ENCODE results near the gene EFNB2.

EFNB2 gene

GRCh38 chr13:106481919-106482318 lies 53.5 kb downstream of the EFNB2 start:
- no peak for DNase-seq

- no peak for DNase-seq
Observed at GRCh38 chr13:106480351-106480910, 55.0 kb downstream of the EFNB2 start.

GRCh38 chr13:106479929-106480328 lies 55.5 kb downstream of the EFNB2 start:
- no peak for DNase-seq

- no peak for DNase-seq
Observed at GRCh38 chr13:106478116-106478515, 57.3 kb downstream of the EFNB2 start.

GRCh38 chr13:106477303-106477702 lies 58.2 kb downstream of the EFNB2 start:
- no peak for DNase-seq

- DNase-seq, result no peak
Observed at GRCh38 chr13:106475852-106476251, 59.6 kb downstream of the EFNB2 start.

- no peak for DNase-seq
Observed at GRCh38 chr13:106474912-106475311, 60.5 kb downstream of the EFNB2 start.

- DNase-seq, result no peak
Observed at GRCh38 chr13:106473154-106473553, 62.3 kb downstream of the EFNB2 start.

- DNase-seq, result no peak
Observed at GRCh38 chr13:106472621-106473020, 62.8 kb downstream of the EFNB2 start.

- DNase-seq, result no peak
Observed at GRCh38 chr13:106471957-106472543, 63.4 kb downstream of the EFNB2 start.

GRCh38 chr13:106470576-106470975 lies 64.9 kb downstream of the EFNB2 start:
- no peak for DNase-seq

GRCh38 chr13:106468744-106469590 lies 66.5 kb downstream of the EFNB2 start:
- no peak for DNase-seq

GRCh38 chr13:106468207-106468606 lies 67.3 kb downstream of the EFNB2 start:
- DNase-seq, result no peak

- no peak for DNase-seq
Observed at GRCh38 chr13:106467427-106468122, 67.9 kb downstream of the EFNB2 start.

- no peak for DNase-seq
Observed at GRCh38 chr13:106466691-106467426, 68.6 kb downstream of the EFNB2 start.

GRCh38 chr13:106464076-106464475 lies 71.4 kb downstream of the EFNB2 start:
- no peak for DNase-seq

GRCh38 chr13:106462710-106463109 lies 72.8 kb downstream of the EFNB2 start:
- DNase-seq, result no peak

- no peak for DNase-seq
Observed at GRCh38 chr13:106455777-106456176, 79.7 kb downstream of the EFNB2 start.

- DNase-seq, result no peak
Observed at GRCh38 chr13:106455190-106455589, 80.3 kb downstream of the EFNB2 start.

- DNase-seq, result no peak
Observed at GRCh38 chr13:106453101-106453500, 82.4 kb downstream of the EFNB2 start.

GRCh38 chr13:106450991-106451390 lies 84.5 kb downstream of the EFNB2 start:
- DNase-seq, result no peak

- DNase-seq, result no peak
Observed at GRCh38 chr13:106449096-106449495, 86.4 kb downstream of the EFNB2 start.

GRCh38 chr13:106445996-106446395 lies 89.5 kb downstream of the EFNB2 start:
- DNase-seq, result no peak

Measured in suppressor macrophage (primary cell).